LNCAP (cell line): ENCODE results near the gene BGN.

Experiments used
- TF ChIP-seq, protein P1 (sequence below): fragments of 450-650 bp; IDR thresholded peaks from 2 replicates; pipeline ENCODE4 v1.5.1; 2017; ENCODE audit warnings: mild to moderate bottlenecking

The BGN gene

DNA sequence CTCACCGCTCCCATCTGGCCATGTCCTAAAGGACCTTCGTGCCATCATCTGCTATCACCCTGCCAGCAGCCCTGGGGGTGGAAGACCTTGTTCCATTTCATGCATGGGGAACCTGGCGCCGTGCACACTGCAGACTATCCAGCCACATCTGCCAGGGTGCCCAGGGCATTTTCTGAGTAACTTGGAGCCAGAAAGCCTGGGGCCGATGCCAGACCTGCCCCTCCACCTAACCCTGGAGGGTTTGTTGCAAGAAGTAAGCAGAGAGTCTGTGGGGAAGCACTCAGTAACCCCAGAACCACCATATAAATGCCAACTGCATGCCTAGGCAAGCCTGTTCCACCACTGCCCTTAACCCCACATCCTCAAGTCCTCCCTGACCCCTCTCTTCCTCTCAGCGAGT, 31.7 kb upstream of the BGN start:
- TF ChIP-seq, protein P1, sequence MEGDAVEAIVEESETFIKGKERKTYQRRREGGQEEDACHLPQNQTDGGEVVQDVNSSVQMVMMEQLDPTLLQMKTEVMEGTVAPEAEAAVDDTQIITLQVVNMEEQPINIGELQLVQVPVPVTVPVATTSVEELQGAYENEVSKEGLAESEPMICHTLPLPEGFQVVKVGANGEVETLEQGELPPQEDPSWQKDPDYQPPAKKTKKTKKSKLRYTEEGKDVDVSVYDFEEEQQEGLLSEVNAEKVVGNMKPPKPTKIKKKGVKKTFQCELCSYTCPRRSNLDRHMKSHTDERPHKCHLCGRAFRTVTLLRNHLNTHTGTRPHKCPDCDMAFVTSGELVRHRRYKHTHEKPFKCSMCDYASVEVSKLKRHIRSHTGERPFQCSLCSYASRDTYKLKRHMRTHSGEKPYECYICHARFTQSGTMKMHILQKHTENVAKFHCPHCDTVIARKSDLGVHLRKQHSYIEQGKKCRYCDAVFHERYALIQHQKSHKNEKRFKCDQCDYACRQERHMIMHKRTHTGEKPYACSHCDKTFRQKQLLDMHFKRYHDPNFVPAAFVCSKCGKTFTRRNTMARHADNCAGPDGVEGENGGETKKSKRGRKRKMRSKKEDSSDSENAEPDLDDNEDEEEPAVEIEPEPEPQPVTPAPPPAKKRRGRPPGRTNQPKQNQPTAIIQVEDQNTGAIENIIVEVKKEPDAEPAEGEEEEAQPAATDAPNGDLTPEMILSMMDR = no peak

DNA sequence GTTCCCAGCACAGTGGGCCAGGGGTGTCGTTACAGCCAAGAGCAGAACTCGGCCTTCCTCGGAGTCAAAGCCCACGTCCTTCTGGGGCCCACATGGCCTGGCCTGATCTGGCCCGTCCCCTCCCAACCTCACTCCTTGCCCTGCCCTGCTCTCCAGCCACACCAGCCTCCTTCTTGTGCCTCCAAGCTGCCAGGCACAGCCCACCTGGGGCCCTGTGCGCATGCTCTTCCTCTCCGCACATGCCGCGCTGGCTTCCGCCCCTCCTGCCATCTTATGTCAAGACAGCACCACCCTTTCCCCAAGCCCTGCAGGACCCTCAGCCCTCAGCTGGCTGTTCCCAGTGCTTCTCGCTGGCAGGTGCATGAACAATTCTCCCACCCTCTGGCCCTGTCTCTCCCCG, 31.2 kb upstream of the BGN start:
- TF ChIP-seq, protein P1 = no peak

DNA sequence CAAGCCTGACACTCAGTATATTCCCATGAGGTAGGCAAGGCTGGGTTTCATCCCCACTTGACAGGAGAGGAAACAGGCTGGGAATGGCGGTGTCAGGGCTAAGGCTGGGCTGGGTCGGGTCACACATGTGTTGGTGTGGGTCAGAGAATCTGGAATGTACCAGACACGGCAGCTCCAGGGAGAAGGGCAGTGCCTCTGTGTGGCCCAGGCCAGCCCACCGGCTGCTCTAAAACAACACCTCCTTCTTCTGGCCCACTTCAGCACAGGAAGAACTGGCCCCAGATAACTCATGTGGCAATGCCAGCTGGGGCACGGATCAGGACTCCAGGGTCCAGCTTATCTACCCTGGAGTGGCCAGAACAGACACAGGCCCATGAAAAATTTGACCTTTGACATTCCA, 30.7 kb upstream of the BGN start:
- TF ChIP-seq, protein P1 = no peak

DNA sequence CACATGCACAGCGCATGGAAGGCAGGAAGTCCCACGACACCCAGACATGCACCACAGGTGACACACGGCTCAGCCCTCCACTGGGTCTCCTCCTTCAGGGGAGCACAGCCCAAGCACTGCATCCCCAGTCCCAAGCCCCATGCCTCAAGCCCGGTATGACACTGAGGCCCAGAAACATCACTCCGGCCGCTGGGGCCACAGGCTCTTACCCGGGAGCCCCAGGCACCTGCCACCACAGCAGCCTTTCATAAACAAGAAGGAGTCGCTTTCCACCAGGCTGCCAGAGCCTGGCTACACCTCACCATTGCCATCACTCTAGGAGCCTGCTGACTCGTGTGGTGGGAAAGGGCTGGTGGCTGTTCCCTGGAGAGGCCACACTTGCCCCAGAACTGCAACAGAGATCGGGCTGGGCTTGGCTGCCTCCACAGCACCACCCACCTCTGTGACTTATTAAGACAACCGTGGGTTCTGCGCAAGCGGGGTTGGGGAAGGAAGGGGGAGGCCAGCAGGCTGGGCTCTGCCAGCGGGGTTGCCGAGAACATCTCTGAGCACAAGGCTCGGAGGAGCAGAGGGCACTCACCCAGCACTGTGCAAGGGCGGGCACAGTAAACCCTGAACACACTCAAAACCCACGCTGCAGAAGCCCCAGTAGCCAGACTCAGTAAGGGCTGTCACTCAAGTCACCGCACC, 28.9 kb upstream of the BGN start:
- TF ChIP-seq, protein P1 = no peak

DNA sequence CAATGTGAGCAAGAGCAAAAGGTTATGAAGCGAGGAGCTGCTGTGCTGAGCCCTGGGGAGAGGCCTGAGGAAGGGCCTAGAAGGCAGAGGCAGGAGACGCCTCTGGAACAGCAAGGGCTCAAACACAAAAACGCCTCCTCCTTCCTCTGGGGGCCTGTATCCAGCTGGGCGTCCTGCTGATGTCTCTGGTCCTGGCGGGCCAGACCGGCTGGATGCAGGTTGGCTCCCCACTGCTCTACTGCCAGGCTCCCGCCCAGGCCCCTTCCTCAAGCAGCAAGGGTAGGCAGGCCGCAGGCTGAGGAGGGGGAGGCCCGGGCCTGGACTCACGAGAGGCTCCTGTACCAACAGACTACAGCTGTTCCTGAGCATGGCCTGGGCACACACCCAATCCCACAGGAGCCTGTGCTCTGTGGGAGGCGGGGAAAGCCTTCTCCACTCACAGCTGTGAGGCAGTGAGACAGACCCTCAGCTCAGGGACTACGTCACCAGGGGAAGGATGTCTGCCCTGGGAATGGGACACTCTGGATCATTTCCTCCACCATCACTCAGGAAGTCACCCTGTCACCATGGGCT, 26.7 kb upstream of the BGN start:
- TF ChIP-seq, protein P1 = no peak

DNA sequence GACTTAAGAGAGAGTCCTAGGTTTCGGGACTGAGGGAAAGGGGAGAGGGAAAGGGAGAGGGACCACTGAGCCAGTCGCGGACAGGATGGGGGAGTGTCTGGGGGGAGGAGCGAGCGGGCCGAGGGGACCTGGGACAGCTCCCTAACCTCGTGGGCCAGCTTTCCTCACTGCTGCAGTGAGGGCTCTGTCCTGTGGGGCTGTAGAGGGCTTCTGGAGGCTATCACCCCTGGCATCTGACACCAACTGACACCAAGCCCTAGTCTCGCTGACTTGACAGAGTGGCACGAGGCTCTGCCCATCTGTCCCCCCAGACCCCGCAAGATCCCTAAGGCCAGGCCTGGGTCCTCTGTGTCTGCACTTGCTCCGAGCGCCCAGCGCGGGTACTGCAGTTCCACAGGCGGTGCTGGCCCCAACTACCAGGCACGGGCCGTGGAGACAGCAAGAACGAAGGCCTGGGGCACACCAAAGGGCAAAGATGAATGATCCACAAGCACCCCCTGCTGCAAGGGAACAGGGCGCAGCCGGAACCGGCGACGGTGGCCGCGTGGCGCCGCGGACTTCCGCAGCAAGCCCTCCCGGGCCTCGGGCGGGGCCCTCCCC, 24.9 kb upstream of the BGN start:
- TF ChIP-seq, protein P1 = no peak

DNA sequence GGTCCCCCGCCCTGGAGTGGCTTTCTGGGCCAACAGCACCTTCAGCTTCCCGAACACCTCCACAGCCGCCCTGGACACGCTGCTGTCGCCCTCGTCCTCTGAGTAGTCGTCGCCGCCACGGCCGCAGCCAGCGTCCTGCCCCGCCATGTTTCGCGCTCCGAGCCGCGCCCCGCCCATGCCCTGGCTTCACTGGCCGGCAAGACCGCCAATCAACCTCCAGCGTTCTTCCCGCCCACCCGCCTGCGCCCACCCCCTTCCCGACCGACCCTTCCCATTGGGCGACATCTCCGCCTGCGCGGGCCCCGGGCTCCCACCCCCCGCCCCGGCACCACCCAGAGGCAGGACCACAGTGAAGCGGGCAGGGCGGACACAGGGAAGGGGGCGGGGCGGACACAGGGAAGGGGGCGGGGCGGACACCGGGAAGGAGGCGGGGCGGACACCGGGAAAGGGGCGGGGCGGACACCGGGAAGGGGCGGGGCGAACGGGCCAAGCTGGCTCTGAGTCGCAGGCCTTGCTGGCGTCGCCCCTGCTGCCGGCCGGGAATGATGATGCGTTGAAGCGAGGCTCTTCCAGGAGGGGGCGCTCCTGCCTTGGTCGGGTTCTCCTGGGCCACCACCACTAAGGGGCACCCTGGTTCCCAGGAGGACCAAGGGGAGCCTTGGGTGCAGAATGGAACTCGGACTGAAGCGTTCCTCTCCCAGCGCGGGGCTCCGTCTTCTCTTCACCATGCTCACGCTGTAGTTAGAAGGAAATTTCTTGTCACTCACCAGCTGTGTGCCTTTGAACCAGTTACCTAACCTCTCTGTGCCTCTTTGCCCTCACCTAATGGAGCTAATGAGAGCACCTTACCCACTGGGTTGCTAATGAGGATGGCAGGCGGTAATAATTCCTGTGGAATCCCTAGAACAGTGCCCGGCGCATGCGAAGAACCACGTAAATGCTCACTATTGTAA, 24.1 kb upstream of the BGN start, which contains the start of gene HAUS7:
Gene HAUS7 (minus strand): TSS at position 166 of the 953 bp plus-strand sequence. CDS start 19 bp downstream, at position 147.
- TF ChIP-seq, protein P1 = peak; percentile 60
